SIG-M5 treated with dmso at 0.1 percent for 504 hours (cell line): ENCODE results near the gene LRFN3.
"Not testable (repeated sequence)": the region's sequence is repeated elsewhere in the genome, so short reads cannot be mapped to it uniquely, and the experiment has no call there.

Experiments used
- DNase-seq: peaks from one replicate; lab custom pipeline; 2025; ENCODE audit not compliant: unreplicated experiment; lab: John Stamatoyannopoulos, UW

LRFN3 gene

DNA sequence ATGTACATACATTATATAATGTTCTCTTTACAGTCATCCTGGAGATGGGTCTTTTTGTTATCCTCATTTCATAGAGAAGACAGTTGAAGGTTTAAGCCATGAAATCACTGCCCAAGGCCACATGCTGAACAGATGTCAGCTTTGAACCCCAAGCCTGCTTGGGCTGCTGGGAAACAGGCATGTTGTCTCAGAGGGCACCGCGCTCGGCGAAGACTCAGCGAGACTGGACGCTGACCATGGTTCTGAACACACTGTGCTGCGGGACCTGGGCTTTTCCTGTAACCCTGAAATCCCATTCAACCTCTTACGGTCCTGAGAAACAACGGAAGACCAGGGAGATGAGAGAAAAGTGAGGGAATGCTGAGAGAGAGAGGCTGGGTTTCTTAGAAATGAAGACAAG, 27.3 kb downstream of the LRFN3 start:
- DNase-seq, result peak; percentile 23

DNA sequence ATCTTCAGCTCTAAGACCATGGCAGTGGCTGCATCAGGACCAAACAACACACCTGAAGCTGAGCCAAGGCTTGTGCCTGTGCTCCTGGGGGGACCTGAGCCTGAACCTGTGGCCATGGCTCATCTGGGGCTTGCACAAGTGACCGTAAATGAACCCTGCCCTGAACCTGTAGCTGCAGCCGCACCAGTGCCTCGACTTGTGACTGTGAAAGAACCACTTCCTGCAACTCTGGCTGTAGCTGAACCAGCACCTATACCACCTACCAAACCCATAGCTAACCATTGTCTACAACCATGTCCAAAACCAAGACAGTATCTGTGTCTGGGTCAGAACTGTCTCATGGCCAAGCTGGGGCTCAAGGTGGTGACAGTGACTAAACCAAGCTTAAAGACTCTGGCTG, 30.6 kb downstream of the LRFN3 start:
- DNase-seq, result no peak

- no peak for DNase-seq
Observed at GRCh38 chr19:35973487-35973886, 37.3 kb downstream of the LRFN3 start.

GRCh38 chr19:35975608-35976214, 39.5 kb downstream of the LRFN3 start:
- DNase-seq, result no peak

GRCh38 chr19:35977446-35978222, 41.5 kb downstream of the LRFN3 start:
- DNase-seq, result peak; percentile 23

DNA sequence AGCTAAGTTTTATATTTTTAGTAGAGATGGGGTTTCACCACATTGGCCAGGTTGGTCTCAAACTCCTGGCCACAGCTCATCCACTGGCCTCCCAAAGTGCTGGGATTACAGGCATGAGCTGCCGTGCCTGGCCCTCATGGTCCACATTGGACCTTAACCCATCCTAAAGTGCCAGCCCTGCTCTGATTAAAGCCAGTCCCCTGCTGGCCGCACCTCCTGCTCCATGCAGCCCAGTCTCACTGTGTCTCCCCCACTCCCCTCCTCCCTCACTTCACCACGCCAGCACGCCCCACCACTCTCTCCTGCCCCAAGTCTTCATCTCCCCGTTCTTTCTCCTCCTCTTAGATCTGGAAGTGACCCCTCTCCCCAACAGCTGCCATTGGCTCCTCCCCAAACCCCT, 42.1 kb downstream of the LRFN3 start:
- no peak for DNase-seq

DNA sequence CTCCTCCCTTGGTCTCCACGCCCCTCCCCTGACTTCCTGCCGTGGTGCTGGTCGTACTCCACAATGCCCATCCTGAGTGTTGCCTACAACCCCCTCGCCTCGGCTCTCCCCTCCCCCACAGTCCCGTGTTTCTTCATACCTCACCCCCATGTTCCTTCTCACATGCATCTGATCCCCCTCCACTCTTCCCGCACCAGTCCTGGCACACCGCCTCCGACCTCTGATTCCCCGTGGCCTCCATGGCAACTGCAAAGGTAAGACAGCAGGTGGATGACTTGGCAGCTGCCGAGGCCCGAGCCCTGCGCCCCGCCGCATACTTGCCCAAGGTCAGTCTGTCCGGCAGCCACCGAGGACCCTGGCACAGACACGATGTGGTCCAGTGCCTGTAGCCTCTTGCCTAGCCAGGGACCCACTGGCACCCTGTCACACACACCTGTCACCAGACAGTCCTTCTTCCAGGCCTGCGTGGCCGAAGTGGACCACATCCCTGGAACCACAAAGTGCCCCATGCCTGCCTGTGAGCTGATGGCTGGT, 42.7 kb downstream of the LRFN3 start:
- no peak for DNase-seq

GRCh38 chr19:35980997-35981396, 44.8 kb downstream of the LRFN3 start:
- not testable (repeated sequence) for DNase-seq

- DNase-seq, result no peak
Observed at GRCh38 chr19:35983177-35983576, 47.0 kb downstream of the LRFN3 start.

DNA sequence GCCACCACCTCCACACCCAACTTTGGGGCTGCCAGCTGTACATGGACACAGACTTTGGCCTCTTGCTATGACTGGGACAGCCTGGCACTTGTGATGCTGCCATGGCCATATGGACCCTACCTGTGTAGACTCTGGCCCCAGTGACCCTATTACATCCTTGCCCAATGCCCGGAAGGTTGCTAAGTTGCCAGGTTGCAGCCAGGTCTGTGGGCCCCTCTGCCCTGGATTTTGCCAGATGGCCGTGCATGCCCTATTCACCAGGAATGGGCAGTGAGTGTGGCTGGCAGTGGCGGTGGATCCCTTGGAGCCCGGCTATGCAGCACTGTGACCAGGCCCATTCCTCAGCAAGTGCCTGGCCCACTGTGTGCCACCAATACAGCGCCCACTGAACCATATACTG, 49.9 kb downstream of the LRFN3 start:
- no peak for DNase-seq

- peak; percentile 76 for DNase-seq
Observed at GRCh38 chr19:35986664-35987570, 50.7 kb downstream of the LRFN3 start.

DNA sequence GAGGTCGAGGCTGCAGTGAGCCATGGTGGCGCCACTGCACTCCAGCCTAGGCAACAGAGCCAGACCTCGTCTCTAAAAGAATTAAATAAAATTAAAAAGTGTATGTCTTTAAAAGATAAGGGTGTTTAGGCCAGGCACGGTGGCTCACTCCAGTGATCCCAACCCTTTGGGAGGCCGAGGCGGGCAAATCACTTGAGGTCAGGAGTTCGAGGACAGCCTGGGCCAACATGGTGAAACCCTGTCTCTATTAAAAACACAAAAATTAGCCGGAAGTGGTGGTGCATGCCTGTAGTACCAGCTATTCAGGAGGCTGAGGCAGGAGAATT, 51.4 kb downstream of the LRFN3 start:
- no peak for DNase-seq

DNA sequence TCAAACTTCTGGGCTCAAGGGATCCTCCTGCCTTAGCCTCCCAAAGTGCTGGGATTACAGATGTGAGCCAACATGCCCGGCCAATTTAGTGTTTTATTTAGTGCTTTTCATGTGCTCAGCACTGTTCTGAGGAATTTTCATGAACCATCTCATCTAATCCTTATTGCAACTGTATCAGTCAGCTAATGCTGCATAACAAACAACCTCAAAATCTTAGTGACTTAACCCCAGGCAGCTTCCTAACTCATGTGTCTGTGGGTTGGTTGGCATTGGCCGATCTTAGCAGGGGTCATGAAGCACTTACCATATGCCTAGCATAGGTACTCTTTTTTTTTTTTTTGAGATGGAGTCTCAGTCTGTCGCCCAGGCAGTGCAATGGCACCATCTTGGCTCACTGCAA, 52.6 kb downstream of the LRFN3 start:
- DNase-seq, result no peak

DNA sequence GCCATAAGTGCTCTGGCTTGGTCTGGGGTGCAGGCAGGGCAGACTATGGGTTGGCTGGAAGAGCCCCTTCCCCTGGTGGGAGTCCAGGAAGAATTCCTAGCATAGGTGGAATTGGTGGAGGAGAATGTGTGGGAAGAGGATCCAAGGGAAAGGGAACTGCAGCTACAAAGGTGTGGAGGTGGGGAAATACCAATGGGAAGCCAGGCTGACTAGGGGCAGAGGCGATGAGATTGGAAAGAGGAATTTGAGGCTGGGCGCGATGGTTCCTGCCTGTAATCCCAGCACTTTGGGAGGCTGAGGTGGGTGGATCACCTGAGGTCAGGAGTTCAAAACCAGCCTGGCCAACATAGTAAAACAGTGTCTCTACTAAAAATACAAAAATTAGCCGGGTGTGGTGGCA, 54.0 kb downstream of the LRFN3 start:
- no peak for DNase-seq

DNA sequence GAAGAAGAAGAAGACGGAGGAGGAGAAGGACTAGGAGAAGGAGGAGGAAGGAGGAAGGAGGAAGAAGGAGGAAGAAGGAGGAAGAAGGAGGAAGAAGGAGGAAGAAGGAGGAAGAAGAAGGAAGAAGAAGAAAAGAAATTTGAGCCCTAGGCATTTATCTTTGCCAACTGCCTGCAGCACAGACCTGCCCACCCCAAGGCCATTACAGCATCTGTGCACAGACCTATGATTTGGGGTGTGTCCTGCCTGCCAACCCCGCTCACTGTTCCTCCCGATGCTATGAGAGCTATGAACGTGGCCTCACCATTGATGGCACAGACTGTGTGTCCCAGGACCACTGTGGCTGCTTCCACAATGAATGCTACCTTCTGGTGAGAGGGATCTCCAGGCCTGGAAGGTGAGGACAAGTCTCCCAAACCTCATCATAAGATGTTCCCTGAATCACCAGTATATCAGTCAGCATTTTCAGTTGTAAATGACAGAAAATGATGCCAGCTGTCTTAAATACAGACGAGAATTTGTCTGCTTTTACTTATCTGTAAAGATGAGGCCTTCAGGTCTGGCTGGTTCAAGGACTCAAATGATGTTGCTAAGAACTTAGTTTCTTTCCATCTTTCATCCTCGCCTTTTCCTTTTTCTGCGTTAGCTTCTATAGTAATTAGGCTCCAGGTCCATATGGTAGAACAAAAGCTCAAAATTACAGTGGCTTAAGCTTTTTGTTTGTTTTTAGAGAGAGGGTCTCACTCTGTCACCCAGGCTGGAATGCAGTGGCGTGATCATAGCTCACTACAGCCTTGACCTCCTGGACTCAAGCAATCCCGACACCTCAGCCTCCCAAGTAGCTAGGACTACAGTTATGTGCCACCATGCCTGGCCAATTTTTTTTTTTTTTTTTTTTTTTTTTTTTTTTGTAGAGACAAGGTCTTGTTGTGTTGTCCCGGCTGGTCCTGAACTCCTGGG, 54.9 kb downstream of the LRFN3 start:
- DNase-seq, result no peak

GRCh38 chr19:35991731-35992450, 55.7 kb downstream of the LRFN3 start:
- DNase-seq, result no peak

DNA sequence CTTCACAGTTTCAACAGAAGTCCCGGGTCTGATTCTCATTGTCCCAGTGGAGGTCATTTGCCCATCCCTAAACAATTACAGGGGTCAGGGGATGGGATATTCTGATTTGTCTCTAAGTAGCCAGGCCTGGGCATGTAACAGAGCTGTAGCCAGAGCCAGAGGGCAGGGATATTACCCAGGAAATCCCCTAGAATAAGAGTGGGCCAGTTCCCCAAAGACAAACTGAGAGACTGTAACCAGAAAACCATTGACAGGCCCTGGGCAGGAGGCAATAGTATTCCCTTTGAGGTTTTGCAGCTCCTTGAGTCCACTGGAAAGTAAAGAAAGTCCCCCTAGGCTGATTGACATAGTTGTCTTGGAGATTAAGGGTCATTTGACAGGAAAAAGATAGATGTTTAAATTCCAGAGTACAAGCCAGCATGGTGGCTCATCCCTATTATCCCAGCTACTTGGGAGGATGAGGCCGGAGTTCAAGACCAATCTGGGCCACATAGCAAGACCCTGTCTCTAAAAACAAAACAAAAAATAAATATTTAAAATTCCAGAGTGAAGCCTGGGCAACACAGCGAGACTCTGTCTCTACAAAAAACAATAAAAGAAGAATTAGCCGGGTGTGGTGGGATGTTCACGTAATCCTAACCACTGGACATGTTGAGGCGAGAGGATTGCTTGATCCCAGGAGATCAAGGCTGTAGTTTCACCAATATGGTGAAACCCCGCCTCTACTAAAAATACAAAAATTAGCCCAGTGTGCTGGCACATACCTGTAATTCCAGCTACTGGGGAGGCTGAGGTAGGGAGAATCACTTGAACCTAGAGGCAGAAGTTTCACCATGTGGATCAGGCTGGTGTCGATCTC, 57.0 kb downstream of the LRFN3 start:
- no peak for DNase-seq

DNA sequence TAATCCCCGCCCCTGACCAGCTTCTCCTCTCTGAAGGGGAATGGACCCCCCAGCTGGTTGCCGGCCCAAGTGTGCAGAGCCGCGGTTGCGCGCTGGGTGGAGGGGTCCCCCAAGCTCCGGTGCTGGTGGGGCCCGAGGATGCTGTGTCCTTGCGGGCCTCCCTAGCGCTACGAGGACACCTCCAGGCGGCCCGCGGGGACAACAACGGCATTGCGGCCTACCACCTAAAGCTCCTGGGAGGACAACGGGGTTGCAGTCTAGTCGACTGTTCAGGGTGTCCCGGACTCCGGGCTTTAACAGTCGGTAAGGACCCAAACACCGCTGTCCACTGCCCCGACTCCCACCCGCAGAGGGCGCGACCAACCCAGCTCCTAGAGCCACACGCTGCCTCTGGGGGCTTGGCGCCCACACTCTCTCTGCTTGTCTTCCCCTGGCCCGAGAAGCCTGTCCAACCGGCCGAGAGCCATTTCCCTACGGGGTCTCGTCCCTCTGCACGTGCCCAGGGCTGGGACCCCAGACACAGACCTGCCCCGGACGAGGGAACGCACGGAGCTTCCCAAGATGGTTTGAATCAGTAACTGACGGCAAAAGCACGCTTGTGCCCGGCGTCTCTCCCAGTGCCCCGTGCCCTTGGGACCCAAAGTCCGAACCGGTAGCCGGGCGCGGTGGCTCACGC, 57.9 kb downstream of the LRFN3 start:
- DNase-seq, result no peak
